HFF-Myc (cell line): ENCODE data around the gene TOP3A.
"Not testable (repeated sequence)": the region's sequence is repeated elsewhere in the genome, so short reads cannot be mapped to it uniquely, and the experiment has no call there.

Experiments used
- DNase-seq: peaks from one replicate; pipeline ENCODE4 v3.0.0-alpha.2; 2011; ENCODE audit warnings: low read depth; ENCODE audit errors: extremely low read depth
- H3K4me3 ChIP-seq: replicated peaks from 2 replicates; pipeline ENCODE4 v1.5.1; 2011; ENCODE audit warnings: low read depth, mild to moderate bottlenecking, control low read depth, low read length
- CTCF ChIP-seq: IDR thresholded peaks from 2 replicates; pipeline ENCODE4 v1.5.1; 2012; ENCODE audit warnings: mild to moderate bottlenecking, low read depth, low read length, control low read depth; ENCODE audit errors: missing control alignments

Gene TOP3A

GRCh38 chr17:18309202-18309601, 5.6 kb downstream of the TOP3A start:
- TF ChIP-seq CTCF, result no peak
- no peak for DNase-seq

GRCh38 chr17:18303206-18303605, 11.6 kb downstream of the TOP3A start:
- DNase-seq, H3K4me3 ChIP-seq: not testable (repeated sequence)

More at GRCh38 chr17:18309202-18309601, 5.6 kb downstream of the TOP3A start:
- no peak overlapping the region for H3K4me3 ChIP-seq

- no peak for TF ChIP-seq CTCF
- no peak for DNase-seq
- no peak overlapping the region for H3K4me3 ChIP-seq
Measured at GRCh38 chr17:18300725-18301480, 13.9 kb downstream of the TOP3A start.

GRCh38 chr17:18298061-18298460, 16.7 kb downstream of the TOP3A start:
- H3K4me3 ChIP-seq, DNase-seq: not testable (repeated sequence)

- H3K4me3 ChIP-seq, result no peak overlapping the region
- TF ChIP-seq CTCF, result no peak
- DNase-seq, result no peak
Measured at GRCh38 chr17:18291718-18292540, 22.9 kb downstream of the TOP3A start.

GRCh38 chr17:18285296-18285695, 29.5 kb downstream of the TOP3A start:
- no peak overlapping the region for H3K4me3 ChIP-seq
- no peak for DNase-seq
- TF ChIP-seq CTCF, result no peak

- H3K4me3 ChIP-seq, result no peak overlapping the region
- TF ChIP-seq CTCF, result no peak
Measured at GRCh38 chr17:18281788-18282187, 33.0 kb downstream of the TOP3A start.

More at GRCh38 chr17:18281788-18282187, 33.0 kb downstream of the TOP3A start:
- DNase-seq, result no peak
